ENCODE data around the gene RIMKLA. TPM values are rescaled to one million over a fixed set of nuclear protein-coding genes. Genes with fewer than 3 reads are reported as not detected.

The RIMKLA gene
- total RNA-seq, 1 donor from 2014 or later = 0.27 TPM

DNA sequence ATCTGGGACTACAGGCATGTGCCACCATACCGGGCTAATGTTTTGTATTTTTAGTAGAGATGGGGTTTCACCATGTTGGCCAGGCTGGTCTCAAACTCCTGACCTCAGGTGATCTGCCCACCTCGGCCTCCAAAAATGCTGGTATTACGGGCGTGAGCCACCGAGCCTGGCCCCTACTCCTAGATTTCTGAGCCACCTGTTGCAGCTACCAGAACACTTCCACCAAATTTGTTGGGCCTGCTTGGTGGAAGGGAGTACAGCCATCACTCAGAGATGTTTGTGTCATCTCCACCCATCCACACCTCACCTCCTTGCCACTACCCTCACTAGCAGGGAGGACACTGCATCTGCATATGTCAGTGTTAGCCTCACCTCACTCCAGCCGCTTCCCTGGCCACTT is 5.5 kb downstream of the RIMKLA start:
- TF ChIP-seq, protein P1, sequence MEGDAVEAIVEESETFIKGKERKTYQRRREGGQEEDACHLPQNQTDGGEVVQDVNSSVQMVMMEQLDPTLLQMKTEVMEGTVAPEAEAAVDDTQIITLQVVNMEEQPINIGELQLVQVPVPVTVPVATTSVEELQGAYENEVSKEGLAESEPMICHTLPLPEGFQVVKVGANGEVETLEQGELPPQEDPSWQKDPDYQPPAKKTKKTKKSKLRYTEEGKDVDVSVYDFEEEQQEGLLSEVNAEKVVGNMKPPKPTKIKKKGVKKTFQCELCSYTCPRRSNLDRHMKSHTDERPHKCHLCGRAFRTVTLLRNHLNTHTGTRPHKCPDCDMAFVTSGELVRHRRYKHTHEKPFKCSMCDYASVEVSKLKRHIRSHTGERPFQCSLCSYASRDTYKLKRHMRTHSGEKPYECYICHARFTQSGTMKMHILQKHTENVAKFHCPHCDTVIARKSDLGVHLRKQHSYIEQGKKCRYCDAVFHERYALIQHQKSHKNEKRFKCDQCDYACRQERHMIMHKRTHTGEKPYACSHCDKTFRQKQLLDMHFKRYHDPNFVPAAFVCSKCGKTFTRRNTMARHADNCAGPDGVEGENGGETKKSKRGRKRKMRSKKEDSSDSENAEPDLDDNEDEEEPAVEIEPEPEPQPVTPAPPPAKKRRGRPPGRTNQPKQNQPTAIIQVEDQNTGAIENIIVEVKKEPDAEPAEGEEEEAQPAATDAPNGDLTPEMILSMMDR (IDR thresholded peaks at IDR 0.05) = no peak
- Mint-ChIP-seq H3K9me3 (ENCODE audit: low read depth) (no peaks in the 10 kb centered on the region), H3K27ac (ENCODE audit: unreplicated experiment) (no peak overlapping the region), H3K36me3 (ENCODE audit: low read depth) (peaks cover 2% of the 10 kb centered on the region), H3K4me1 (ENCODE audit: low read depth) (no peaks in the 10 kb centered on the region), H3K27me3 (ENCODE audit: low read depth) (peaks cover 28% of the 10 kb centered on the region), H3K4me3 (ENCODE audit: unreplicated experiment) (no peak overlapping the region)
- no peak for DNase-seq (ENCODE audit: low spot score)

DNA sequence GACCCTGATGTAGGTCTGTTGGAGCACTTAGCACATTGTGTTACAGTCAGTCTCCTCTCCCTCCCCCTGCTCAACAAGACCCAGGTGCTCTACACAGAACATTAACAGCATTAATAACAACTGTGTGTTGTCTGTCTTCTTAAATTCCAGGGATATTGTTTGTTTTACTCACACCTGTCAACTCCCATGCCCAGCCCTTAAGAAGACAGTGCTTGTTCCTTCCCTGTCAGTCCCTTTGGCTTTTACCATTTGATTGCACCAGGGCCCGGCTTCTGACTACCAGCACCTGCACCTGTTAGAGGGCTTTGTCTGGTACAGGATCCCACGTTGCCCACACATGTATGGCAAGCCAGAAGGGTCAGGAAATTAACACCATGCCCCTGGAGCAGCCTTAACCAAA is 11.7 kb downstream of the RIMKLA start:
- TF ChIP-seq, protein P1 (IDR thresholded peaks at IDR 0.05) = no peak
- Mint-ChIP-seq H3K4me3 (ENCODE audit: unreplicated experiment) (no peak overlapping the region), H3K36me3 (ENCODE audit: low read depth) (peaks cover 2% of the 10 kb centered on the region), H3K27me3 (ENCODE audit: low read depth) (peaks cover 22% of the 10 kb centered on the region), H3K9me3 (ENCODE audit: low read depth) (no peaks in the 10 kb centered on the region), H3K4me1 (ENCODE audit: low read depth) (no peaks in the 10 kb centered on the region), H3K27ac (ENCODE audit: unreplicated experiment) (no peak overlapping the region)
- no peak for DNase-seq (ENCODE audit: low spot score)

DNA sequence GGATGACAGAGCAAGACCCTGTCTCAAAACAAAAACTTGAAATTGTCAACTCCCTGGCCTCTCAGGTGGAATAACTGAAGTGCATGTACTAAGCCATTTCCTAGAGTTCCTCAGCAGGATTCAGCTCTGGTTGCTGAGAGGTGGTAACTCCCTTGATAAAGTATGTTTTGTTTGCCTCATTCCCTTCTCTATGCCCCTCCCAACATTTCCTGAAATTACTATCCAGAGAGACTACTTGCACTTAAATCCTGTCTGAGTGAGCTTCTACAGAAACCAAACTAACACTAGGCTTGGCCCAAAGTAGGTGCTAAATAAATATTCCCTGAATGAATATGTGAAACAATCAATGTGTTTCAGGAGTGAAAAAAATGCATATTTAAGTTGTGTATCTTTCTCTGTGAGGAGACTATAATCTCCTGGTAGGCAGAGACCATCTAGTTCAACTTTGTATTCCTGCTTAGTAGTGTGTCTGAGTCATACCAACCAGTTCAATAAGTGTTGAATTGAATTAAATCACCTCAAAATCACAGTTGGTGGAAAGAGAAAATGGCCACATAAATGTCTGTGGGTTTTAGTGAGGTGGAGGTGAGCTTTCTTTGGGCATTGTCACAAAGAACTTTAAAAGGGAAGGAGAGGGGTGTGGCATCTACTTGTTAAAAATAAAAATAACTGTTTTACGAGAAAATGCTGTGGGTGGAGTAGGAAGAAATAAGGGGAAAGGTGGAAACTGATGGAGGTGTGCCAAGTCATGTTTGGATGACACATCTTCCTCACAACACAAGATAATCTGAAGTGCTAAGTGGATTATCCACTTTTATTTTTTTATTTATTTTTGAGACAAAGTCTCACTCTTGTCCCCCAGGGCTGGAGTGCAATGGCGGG is 12.6 kb downstream of the RIMKLA start:
- Mint-ChIP-seq H3K4me1 (ENCODE audit: low read depth) (no peaks in the 10 kb centered on the region), H3K9me3 (ENCODE audit: low read depth) (no peaks in the 10 kb centered on the region), H3K27ac (ENCODE audit: unreplicated experiment) (no peak overlapping the region)

DNA sequence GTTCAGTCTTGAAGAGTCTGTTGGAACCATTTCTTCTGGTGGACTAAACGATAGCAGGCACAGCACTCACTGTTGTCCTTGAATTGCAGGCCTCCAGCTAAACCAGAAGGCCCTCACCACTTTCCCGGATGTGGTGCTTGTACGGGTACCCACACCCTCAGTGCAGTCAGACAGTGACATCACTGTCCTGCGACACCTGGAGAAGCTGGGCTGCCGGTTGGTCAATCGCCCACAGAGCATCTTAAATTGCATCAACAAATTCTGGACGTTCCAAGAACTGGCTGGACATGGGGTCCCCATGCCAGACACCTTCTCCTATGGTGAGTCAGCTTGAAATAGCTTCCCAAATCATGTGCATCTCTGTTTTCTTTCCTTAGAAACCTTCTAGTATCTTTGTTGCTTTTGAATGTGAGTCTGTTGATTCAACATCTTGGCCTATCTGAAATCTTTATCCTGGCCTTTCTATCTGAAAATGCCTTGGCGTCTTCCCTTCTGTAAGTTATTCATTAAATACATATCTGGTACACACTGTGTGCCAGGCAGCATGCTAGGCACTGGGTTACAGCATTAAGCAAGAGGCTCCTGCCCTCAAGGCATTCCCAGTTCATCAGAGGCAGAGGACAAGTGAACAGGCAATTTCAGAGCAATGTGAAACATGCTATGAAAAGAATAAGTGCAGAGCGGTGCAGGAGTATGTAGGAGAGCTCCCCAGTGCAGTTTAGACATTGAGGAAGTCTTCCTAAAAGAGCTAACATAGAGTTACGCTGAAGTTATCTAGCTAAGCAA is 18.9 kb downstream of the RIMKLA start:
- H3K27me3 Mint-ChIP-seq (ENCODE audit: low read depth) = peaks cover 13% of the 10 kb centered on the region
- H3K36me3 Mint-ChIP-seq (ENCODE audit: low read depth) = no peaks in the 10 kb centered on the region
- no peaks in the 10 kb centered on the region for H3K9me3 Mint-ChIP-seq (ENCODE audit: low read depth)
- no peak for DNase-seq (ENCODE audit: low spot score)
- TF ChIP-seq, protein P1 (IDR thresholded peaks at IDR 0.05) = no peak
- H3K27ac Mint-ChIP-seq (ENCODE audit: unreplicated experiment) = no peak overlapping the region
- H3K4me1 Mint-ChIP-seq (ENCODE audit: low read depth) = no peaks in the 10 kb centered on the region
- no peak overlapping the region for H3K4me3 Mint-ChIP-seq (ENCODE audit: unreplicated experiment)

More for the DNA sequence above, 12.6 kb downstream of the RIMKLA start:
- TF ChIP-seq, protein P1 (IDR thresholded peaks at IDR 0.05) = no peak
- no peak for DNase-seq (ENCODE audit: low spot score)
- Mint-ChIP-seq H3K36me3 (ENCODE audit: low read depth) (no peaks in the 10 kb centered on the region), H3K4me3 (ENCODE audit: unreplicated experiment) (no peak overlapping the region), H3K27me3 (ENCODE audit: low read depth) (peaks cover 17% of the 10 kb centered on the region)

DNA sequence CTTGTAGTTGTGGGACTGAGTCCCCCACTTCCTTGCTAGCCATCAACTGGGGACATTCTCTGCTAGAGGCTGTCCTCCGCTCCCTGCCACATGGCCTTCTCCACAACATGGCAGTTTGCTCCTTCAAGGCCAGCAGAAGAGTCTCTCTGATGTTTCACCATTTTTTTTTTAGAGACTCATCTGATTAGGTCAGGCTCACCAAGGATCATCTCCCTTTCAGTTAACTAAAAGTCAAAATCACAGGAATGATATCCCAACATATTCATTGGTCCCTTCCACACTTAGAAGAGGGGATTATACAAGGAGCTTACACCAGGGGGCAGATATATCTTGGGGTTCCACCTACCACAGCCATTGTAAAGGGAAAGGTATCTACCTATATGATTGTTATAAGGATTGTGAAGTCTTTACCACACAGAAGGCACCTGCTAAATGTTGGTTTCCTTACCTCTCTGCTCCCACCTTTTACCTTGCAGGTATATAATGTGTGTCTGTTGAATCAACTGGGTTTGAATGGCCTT is 23.3 kb downstream of the RIMKLA start:
- no peak overlapping the region for H3K27ac Mint-ChIP-seq (ENCODE audit: unreplicated experiment)
- no peak overlapping the region for H3K4me3 Mint-ChIP-seq (ENCODE audit: unreplicated experiment)
- peaks cover 22% of the 10 kb centered on the region for H3K27me3 Mint-ChIP-seq (ENCODE audit: low read depth)
- TF ChIP-seq, protein P1 (IDR thresholded peaks at IDR 0.05) = no peak
- no peaks in the 10 kb centered on the region for H3K9me3 Mint-ChIP-seq (ENCODE audit: low read depth)
- H3K36me3 Mint-ChIP-seq (ENCODE audit: low read depth) = no peaks in the 10 kb centered on the region
- no peaks in the 10 kb centered on the region for H3K4me1 Mint-ChIP-seq (ENCODE audit: low read depth)
- no peak for DNase-seq (ENCODE audit: low spot score)

Measured in chondrocyte (in vitro differentiated cells).